Tibial artery (tissue), 4 donors: ENCODE measurements around the gene GINM1.

ENCODE experiments used
- DNase-seq, 2 donors: peaks; one replicate each; pipeline ENCODE4 v3.0.0-alpha.2; 2019
- H3K27ac ChIP-seq, 2 donors: fragments of 200-600 bp; sonication (generic) in 1 of 2; 1 replicate in 1 of 2; 2 replicates in 1 of 2; pipeline ENCODE4 v1.5.1; 2018 to 2019; ENCODE audit warnings: mild to moderate bottlenecking in 1 of 2
- H3K27me3 ChIP-seq, 2 donors: fragments of 200-600 bp; sonication (generic) in 1 of 2; one replicate each; pipeline versions ENCODE4 v1.5.1 to v1.6.0; 2016 to 2019
- H3K36me3 ChIP-seq, 3 donors: fragments of 200-600 bp; sonication (generic) in 2 of 3; one replicate each; pipeline ENCODE4 v1.5.1; 2016 to 2019; ENCODE audit warnings: mild to moderate bottlenecking in 2 of 3
- H3K4me1 ChIP-seq, 4 donors: fragments of 200-600 bp; sonication (generic) in 2 of 4; 1 replicate in 3 of 4; 2 replicates in 1 of 4; pipeline ENCODE4 v1.5.1; 2016 to 2019
- H3K4me3 ChIP-seq, 2 donors: fragments of 200-600 bp; sonication (generic) in 1 of 2; 1 replicate in 1 of 2; 2 replicates in 1 of 2; pipeline ENCODE4 v1.5.1; 2018 to 2019; ENCODE audit warnings: mild to moderate bottlenecking in 2 of 2
- H3K9me3 ChIP-seq, 3 donors: fragments of 200-600 bp; sonication (generic) in 1 of 3; one replicate each; pipeline ENCODE4 v1.5.1; 2016 to 2019
- intact Hi-C: fragments of 100-400 bp; cut with DNase I; formaldehyde crosslinking; loops from one replicate; pipeline ENCODE4 v1.15.0; 2023; ENCODE audit warnings: low total_unique reads
- TF ChIP-seq, protein P1 (sequence below), 2 experiments: fragments of 200-600 bp in 1 of 2; fragments of 450-650 bp in 1 of 2; IDR thresholded peaks; one replicate each; pipeline ENCODE4 v1.5.1; 2017 to 2019; ENCODE audit warnings: antibody characterized with exemption in 2 of 2, mild to moderate bottlenecking in 1 of 2, moderate library complexity in 1 of 2

The GINM1 gene

DNA sequence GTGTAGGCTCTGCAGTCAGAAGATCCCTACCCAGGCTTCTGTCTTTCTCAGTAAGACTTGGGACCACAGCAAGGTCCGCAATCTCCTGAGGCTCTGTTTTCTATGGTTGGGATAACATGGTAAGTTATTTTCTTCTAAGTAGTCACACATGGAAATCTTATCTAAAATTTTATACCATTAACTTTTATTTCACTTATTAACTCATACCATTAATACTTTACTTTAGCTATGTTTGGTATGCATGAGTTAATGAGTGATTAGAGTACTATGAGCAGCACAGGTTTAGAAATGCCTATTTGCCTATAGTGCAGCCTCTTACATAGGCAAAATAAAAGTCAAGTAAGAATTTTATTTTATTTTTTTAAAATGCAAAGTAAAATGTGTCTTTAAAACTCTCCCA is 27.2 kb downstream of the GINM1 start:
- Histone ChIP-seq H3K9me3 (no peaks in the 10 kb centered on the region), H3K4me3 (no peak overlapping the region), H3K4me1 (no peaks in the 10 kb centered on the region), H3K27me3 (no peaks in the 10 kb centered on the region), H3K36me3 (peaks cover 62 to 92% (median 83%) of the 10 kb centered on the region in 3 donors), H3K27ac (no peak overlapping the region)
- no peak for DNase-seq
- TF ChIP-seq, protein P1, sequence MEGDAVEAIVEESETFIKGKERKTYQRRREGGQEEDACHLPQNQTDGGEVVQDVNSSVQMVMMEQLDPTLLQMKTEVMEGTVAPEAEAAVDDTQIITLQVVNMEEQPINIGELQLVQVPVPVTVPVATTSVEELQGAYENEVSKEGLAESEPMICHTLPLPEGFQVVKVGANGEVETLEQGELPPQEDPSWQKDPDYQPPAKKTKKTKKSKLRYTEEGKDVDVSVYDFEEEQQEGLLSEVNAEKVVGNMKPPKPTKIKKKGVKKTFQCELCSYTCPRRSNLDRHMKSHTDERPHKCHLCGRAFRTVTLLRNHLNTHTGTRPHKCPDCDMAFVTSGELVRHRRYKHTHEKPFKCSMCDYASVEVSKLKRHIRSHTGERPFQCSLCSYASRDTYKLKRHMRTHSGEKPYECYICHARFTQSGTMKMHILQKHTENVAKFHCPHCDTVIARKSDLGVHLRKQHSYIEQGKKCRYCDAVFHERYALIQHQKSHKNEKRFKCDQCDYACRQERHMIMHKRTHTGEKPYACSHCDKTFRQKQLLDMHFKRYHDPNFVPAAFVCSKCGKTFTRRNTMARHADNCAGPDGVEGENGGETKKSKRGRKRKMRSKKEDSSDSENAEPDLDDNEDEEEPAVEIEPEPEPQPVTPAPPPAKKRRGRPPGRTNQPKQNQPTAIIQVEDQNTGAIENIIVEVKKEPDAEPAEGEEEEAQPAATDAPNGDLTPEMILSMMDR (IDR thresholded peaks at IDR 0.05): no peak
- intact Hi-C loops: no loop called here

DNA sequence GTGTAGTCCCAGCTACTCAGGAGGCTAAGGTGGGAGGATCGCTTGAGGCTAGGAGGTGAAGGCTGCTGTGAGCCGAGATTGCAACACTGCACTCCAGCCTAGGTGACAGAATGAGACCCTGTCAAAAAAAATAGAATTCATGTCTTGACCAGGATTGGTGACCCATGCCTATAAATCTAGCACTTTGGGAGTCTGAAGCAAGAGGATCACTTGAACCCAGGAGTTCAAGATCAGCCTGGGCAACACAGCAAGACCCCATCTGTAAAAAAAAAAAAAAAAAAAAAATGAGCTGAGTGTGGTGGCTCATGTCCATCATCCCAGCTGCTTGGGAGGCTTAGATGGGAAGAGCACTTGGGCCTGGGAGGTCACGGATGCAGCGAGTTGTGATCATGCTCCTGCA is 34.3 kb downstream of the GINM1 start:
- intact Hi-C loops: no loop called here
- Histone ChIP-seq H3K9me3 (no peaks in the 10 kb centered on the region), H3K27me3 (no peaks in the 10 kb centered on the region), H3K36me3 (peaks cover 40 to 64% (median 59%) of the 10 kb centered on the region in 3 donors), H3K4me1 (no peaks in the 10 kb centered on the region), H3K4me3 (no peak overlapping the region), H3K27ac (no peak overlapping the region)
- no peak for DNase-seq
- TF ChIP-seq, protein P1 (IDR thresholded peaks at IDR 0.05): no peak

GRCh38 chr6:149608381-149608982 is 42.3 kb downstream of the GINM1 start:
- no peak for DNase-seq
- intact Hi-C loops: no loop called here
- no peak overlapping the region for H3K27ac ChIP-seq
- no peaks in the 10 kb centered on the region for H3K4me1 ChIP-seq
- H3K36me3 ChIP-seq: peaks cover 2 to 17% (median 8%) of the 10 kb centered on the region in 3 donors
- peaks cover 0 to 3% (median 0%) of the 10 kb centered on the region in 3 donors for H3K9me3 ChIP-seq
- no peak overlapping the region for H3K4me3 ChIP-seq
- TF ChIP-seq, protein P1 (IDR thresholded peaks at IDR 0.05): no peak
- H3K27me3 ChIP-seq: no peaks in the 10 kb centered on the region

- intact Hi-C loops: no loop called here
- DNase-seq: no peak
- no peaks in the 10 kb centered on the region for H3K27me3 ChIP-seq
- H3K9me3 ChIP-seq: peaks cover 0 to 5% (median 0%) of the 10 kb centered on the region in 3 donors
- TF ChIP-seq, protein P1 (IDR thresholded peaks at IDR 0.05): no peak
- no peak overlapping the region for H3K4me3 ChIP-seq
- H3K27ac ChIP-seq: no peak overlapping the region
- H3K4me1 ChIP-seq: no peaks in the 10 kb centered on the region
- H3K36me3 ChIP-seq: peaks cover 19 to 27% (median 24%) of the 10 kb centered on the region in 3 donors
Measured at GRCh38 chr6:149614337-149614736, 48.2 kb downstream of the GINM1 start.

DNA sequence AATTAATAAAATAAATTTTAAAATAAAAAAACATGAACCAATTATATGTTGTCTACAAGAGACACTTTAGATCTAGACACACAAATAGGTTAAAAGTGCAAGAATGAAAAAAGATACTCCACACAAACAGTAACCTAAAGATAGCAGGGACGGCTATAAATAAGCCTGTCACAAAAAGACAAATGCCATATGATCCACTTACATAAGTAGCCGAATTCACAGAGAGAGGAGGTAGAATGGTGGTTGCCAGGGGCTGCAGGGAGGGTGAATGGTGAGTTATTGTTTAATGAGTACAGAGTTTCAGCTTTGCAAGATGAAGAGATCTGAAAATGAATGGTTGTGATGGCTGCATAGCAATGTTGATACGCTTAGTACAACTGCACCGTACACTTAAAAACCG is 49.6 kb downstream of the GINM1 start:
- Histone ChIP-seq H3K4me3 (no peak overlapping the region), H3K27me3 (no peaks in the 10 kb centered on the region), H3K36me3 (peaks cover 33 to 39% (median 34%) of the 10 kb centered on the region in 3 donors), H3K27ac (no peak overlapping the region), H3K4me1 (no peaks in the 10 kb centered on the region), H3K9me3 (peaks cover 0 to 5% (median 0%) of the 10 kb centered on the region in 3 donors)
- no peak for DNase-seq
- intact Hi-C loops: no loop called here
- TF ChIP-seq, protein P1 (IDR thresholded peaks at IDR 0.05): no peak
